Body of pancreas (tissue), 4 donors: ENCODE measurements around the gene PTBP3.

Source experiments
- POLR2A ChIP-seq, 3 donors: fragments of 450-650 bp; IDR thresholded peaks; one replicate each; pipeline ENCODE4 v1.6.1; 2016; ENCODE audit warnings: antibody characterized with exemption in 3 of 3, mild to moderate bottlenecking in 2 of 3
- TF ChIP-seq, protein P1 (sequence below), 7 experiments: fragments of 450-650 bp in 4 of 7; fragments of 200-600 bp in 3 of 7; sonication (generic) in 3 of 7; IDR thresholded peaks; one replicate each; pipeline ENCODE4 v1.5.1; 2016 to 2019; ENCODE audit warnings: antibody characterized with exemption in 7 of 7

DNA sequence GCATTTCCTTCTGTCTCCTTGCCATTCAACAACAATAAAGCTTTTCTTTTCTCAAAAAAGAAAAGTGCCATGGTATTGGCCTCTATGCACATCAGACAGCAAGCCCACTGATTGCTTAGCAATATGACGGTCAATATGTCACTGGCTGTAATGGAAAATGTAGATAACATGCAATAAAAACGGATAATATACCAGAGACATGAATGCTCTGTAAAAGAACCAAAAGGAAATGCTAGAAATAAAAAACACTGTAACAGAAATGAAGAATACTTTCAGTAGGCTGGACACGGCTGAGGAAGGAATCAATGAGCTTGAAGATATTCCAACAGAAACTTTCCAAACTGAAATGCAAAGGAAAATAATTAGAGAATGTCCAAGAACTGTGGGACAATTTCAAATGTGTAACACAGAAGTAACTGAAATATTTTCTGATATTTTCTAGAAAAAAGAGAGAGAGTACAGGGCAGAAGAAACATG, 10.0 kb downstream of the PTBP3 start:
- TF ChIP-seq, protein P1, sequence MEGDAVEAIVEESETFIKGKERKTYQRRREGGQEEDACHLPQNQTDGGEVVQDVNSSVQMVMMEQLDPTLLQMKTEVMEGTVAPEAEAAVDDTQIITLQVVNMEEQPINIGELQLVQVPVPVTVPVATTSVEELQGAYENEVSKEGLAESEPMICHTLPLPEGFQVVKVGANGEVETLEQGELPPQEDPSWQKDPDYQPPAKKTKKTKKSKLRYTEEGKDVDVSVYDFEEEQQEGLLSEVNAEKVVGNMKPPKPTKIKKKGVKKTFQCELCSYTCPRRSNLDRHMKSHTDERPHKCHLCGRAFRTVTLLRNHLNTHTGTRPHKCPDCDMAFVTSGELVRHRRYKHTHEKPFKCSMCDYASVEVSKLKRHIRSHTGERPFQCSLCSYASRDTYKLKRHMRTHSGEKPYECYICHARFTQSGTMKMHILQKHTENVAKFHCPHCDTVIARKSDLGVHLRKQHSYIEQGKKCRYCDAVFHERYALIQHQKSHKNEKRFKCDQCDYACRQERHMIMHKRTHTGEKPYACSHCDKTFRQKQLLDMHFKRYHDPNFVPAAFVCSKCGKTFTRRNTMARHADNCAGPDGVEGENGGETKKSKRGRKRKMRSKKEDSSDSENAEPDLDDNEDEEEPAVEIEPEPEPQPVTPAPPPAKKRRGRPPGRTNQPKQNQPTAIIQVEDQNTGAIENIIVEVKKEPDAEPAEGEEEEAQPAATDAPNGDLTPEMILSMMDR (IDR thresholded peaks at IDR 0.05) = no peak
- no peak for TF ChIP-seq POLR2A (IDR thresholded peaks at IDR 0.05)
